ENCODE measurements around the gene APP. TPM values are rescaled to one million over a fixed set of nuclear protein-coding genes. Genes with fewer than 3 reads are reported as not detected.

Gene APP
- total RNA-seq, 3 donors from 2014 or later, result 56.2 to 61.1 (median 60.1) TPM

DNA sequence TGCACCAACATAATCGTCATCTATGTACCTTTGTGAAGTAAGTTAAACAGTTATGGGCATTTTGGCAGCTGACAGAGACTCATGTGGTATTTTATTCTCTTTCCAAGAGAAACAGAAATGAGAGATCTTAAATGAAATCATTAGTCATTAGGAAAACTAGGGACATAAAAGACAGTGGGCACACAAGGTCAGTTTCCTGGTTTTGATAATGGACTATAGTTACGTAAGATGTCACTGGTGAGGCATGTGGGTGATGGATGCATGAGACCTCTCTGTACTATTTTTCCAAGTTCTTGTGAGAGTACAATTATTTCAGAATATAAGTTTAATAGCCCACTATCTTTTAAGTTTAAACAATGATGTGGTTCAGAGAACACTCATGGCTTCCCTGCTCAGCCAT lies 216.9 kb downstream of the APP start:
- Mint-ChIP-seq H3K9me3 (no peaks in the 10 kb centered on the region), H3K27me3 (ENCODE audit: low read depth) (no peaks in the 10 kb centered on the region), H3K36me3 (ENCODE audit: insufficient read depth) (peaks cover 11% of the 10 kb centered on the region), H3K4me1 (ENCODE audit: low read depth) (no peaks in the 10 kb centered on the region), H3K4me3 (no peak overlapping the region)
- DNase-seq (no peak), ATAC-seq (no peak)

DNA sequence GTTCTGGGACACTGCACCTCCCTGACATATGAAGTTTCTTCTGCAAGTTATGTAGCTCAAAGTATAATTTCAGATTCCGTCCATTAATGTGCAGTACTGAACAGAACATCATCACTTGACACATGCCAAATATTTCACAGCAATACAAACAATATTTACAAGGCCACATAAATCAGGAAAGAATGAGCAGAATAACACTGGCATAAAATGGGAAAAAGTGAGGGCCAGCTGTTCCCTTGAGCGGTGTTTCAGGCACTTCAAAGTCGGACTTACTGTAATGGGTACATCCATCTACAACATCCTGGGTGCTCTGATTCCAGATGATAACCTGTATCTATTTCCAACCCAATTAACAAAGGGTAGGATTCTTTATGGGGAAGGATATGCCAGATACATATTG lies 217.4 kb downstream of the APP start:
- no peaks in the 10 kb centered on the region for H3K4me1 Mint-ChIP-seq (ENCODE audit: low read depth)
- no peak overlapping the region for H3K4me3 Mint-ChIP-seq
- ATAC-seq (no peak), DNase-seq (no peak)
- H3K9me3 Mint-ChIP-seq, result no peaks in the 10 kb centered on the region
- peaks cover 11% of the 10 kb centered on the region for H3K36me3 Mint-ChIP-seq (ENCODE audit: insufficient read depth)
- no peaks in the 10 kb centered on the region for H3K27me3 Mint-ChIP-seq (ENCODE audit: low read depth)

DNA sequence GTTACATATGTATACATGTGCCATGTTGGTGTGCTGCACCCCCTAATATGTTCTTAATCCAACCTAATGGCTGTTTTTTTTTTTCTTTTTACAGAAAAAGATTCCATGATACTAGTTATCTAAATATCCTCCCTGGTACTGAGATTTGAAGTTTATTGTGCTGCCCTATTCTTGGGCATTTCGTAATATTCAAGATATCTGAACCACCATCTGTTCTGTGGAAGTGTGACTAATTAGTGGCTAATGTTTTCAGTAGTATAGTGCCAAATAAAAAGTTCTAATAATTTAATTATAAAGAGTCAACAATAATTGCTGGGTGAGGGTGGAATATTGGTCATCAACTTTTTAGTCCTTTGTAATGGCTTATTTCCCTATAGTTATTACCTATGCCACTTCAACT lies 218.3 kb downstream of the APP start:
- H3K4me3 Mint-ChIP-seq, result no peak overlapping the region
- no peaks in the 10 kb centered on the region for H3K9me3 Mint-ChIP-seq
- no peaks in the 10 kb centered on the region for H3K4me1 Mint-ChIP-seq (ENCODE audit: low read depth)
- DNase-seq (no peak), ATAC-seq (no peak)
- peaks cover 11% of the 10 kb centered on the region for H3K36me3 Mint-ChIP-seq (ENCODE audit: insufficient read depth)
- H3K27me3 Mint-ChIP-seq (ENCODE audit: low read depth), result no peaks in the 10 kb centered on the region

DNA sequence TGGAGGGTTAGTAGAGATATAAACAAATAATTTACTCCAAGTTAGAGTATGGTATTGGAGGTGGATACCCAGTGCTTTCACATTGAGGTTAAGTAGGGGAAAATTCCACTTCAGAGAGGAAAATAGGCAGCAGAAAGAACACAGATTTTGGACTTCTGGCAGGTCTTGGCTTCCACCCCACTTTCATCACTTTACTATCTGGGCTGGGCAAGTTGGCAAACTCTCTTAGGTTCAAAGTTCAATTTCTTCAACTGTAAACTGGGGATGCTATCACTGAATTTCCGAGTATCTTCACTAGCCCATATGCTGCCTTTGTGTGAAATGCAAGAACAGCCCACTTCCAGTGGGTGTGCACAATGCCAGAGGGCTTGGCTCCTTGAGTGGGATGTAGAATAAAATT lies 220.9 kb downstream of the APP start:
- Mint-ChIP-seq H3K9me3 (no peaks in the 10 kb centered on the region), H3K27me3 (ENCODE audit: low read depth) (no peaks in the 10 kb centered on the region), H3K4me3 (no peak overlapping the region), H3K4me1 (ENCODE audit: low read depth) (no peaks in the 10 kb centered on the region), H3K36me3 (ENCODE audit: insufficient read depth) (peaks cover 8% of the 10 kb centered on the region)
- DNase-seq (no peak), ATAC-seq (no peak)

DNA sequence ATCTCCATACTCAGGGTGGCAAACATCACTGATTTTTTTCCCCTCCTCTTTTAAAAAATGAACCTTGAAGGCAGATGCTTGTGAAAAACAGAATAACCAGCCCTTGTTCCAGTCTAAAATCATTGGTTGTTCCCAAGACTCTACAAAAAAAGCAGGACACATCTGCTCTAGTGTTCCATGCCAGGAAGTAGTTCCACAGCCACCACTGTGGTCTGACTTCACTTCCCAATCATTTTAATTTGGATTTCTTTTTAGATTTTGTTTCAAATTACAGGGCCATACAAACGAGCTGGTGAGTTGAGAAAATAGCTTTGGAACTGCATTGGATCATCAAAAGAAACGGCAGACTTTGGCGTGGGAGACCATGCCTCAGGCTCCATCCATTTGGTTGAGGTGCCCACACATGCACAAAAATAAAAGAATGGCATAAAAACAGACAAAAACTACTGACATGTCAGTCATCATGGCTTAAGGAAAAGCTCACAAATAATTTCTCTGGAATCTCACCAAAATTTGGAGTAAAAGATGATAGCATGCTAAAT lies 225.8 kb downstream of the APP start:
- no peak for ATAC-seq
- no peaks in the 10 kb centered on the region for H3K9me3 Mint-ChIP-seq
- no peaks in the 10 kb centered on the region for H3K36me3 Mint-ChIP-seq (ENCODE audit: insufficient read depth)
- no peak overlapping the region for H3K4me3 Mint-ChIP-seq
- DNase-seq, result no peak
- H3K4me1 Mint-ChIP-seq (ENCODE audit: low read depth), result no peaks in the 10 kb centered on the region
- H3K27me3 Mint-ChIP-seq (ENCODE audit: low read depth), result no peaks in the 10 kb centered on the region

DNA sequence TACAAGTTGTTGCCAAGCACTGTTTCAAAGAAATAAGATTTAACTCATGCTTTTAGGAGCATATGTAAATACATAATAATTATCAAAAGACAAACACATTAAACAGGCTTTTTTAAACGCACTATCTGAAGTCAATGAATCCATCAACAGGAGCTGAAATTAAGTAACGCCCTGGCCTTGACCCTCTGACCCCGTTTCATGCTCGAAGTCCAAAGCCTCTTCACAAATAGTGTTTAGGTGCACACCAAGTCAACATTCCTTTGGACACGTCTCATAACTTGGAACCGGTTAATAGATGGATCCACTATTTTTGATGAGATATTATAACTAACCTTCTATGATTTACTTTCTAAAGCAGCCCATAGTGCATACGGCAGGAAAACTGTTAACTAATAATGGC lies 226.5 kb downstream of the APP start:
- H3K36me3 Mint-ChIP-seq (ENCODE audit: insufficient read depth), result no peaks in the 10 kb centered on the region
- no peaks in the 10 kb centered on the region for H3K27me3 Mint-ChIP-seq (ENCODE audit: low read depth)
- H3K4me3 Mint-ChIP-seq, result no peak overlapping the region
- no peaks in the 10 kb centered on the region for H3K9me3 Mint-ChIP-seq
- ATAC-seq, result no peak
- H3K4me1 Mint-ChIP-seq (ENCODE audit: low read depth), result no peaks in the 10 kb centered on the region
- DNase-seq, result no peak

DNA sequence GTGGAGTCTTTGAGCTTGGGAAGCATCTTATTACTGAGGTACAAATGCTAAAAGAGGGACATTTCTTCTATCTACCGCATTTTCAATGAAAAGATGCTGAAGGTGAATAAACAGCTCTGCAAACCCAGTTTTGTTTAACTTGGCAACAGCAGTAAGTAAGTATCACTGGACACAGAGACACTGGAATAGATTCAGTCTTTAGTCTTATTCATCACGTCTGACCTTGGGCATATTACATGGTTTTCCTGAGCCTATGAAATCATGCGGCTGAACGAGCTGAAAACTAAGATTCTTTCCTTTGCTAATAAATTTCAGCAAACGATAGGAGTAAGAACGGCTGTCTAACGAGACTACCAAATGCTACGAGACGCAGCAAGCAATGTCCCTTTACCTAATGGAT lies 228.4 kb downstream of the APP start:
- ATAC-seq (no peak), DNase-seq (no peak)
- Mint-ChIP-seq H3K36me3 (ENCODE audit: insufficient read depth) (no peaks in the 10 kb centered on the region), H3K4me1 (ENCODE audit: low read depth) (no peaks in the 10 kb centered on the region), H3K4me3 (no peak overlapping the region), H3K27me3 (ENCODE audit: low read depth) (no peaks in the 10 kb centered on the region), H3K9me3 (no peaks in the 10 kb centered on the region)

DNA sequence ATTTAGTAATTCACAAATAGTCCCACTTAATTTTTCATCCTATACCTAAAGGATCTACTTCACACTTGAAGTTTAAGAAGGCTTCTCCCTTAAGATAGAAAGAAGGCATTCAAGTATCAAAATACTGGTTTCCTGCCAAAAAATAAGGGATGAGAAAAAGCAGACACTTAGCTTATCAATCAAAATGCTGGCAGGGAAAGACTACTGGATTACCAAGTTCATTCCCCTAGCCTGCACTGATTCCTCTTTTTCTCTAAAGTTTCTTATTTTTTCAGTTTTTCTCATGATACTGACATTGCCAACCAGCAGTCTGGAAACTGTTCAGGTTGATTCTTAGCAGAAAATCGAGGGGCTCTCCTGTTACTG lies 231.2 kb downstream of the APP start:
- Mint-ChIP-seq H3K9me3 (no peaks in the 10 kb centered on the region), H3K36me3 (ENCODE audit: insufficient read depth) (no peaks in the 10 kb centered on the region), H3K4me3 (no peak overlapping the region), H3K27me3 (ENCODE audit: low read depth) (no peaks in the 10 kb centered on the region), H3K4me1 (ENCODE audit: low read depth) (no peaks in the 10 kb centered on the region)
- ATAC-seq (no peak), DNase-seq (no peak)

DNA sequence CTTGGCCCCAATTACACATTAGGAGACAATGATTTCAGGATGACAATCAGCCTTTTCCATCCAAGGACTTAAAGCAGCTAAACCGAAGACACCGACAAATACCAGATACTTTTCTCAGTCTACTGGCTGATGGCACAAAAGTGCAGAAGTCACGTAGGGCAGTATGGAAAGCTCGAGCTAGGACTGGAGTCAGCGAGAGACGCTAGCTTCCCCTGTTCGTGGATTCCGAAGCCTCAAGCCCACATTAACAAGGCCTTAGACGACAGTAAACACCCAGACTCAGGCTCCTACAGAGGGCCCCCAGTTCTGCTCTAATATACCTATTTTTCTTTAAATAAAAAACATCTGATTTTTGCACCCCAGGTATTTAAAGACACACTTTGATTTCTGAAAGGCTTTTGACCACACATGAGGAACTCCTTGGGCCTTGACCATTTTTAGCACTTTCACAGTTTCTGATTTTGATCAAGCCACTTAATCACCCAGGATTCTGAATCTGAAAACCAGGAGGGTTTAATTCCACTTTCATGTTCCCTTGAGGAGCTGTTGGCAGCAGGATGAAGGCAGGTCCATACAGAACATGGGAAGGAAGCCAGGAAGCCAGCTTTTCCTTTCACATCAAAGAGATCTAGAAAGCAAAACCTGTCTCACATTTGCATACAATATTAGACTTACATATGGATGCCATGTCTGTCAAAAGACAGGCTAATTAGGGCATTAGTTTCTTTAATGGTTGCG lies 231.7 kb downstream of the APP start:
- no peaks in the 10 kb centered on the region for H3K4me1 Mint-ChIP-seq (ENCODE audit: low read depth)
- ATAC-seq, result no peak
- no peaks in the 10 kb centered on the region for H3K27me3 Mint-ChIP-seq (ENCODE audit: low read depth)
- no peaks in the 10 kb centered on the region for H3K9me3 Mint-ChIP-seq
- no peaks in the 10 kb centered on the region for H3K36me3 Mint-ChIP-seq (ENCODE audit: insufficient read depth)
- DNase-seq, result no peak
- H3K4me3 Mint-ChIP-seq, result no peak overlapping the region

DNA sequence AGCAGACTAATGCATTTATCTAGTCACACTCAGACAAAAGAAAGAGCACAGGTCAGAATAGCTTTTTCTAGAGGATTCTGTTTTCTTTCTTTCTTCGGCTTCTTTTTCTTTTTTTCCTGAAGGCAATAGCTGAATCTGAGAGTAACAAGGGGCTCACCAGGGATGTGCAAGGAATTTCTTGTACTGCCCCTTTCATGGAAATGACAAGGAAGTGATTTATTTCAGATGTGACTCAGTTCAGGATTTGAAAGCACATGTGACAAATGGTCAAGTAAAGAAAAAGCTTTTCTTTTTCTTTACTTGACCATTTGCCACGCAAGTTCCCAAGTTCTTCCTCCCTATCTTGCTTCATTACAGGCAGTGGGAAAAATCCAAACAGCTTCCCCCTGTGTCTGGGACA lies 233.8 kb downstream of the APP start:
- Mint-ChIP-seq H3K9me3 (no peaks in the 10 kb centered on the region), H3K27me3 (ENCODE audit: low read depth) (no peaks in the 10 kb centered on the region), H3K4me3 (no peak overlapping the region), H3K36me3 (ENCODE audit: insufficient read depth) (no peaks in the 10 kb centered on the region), H3K4me1 (ENCODE audit: low read depth) (no peaks in the 10 kb centered on the region)
- DNase-seq, result no peak
- no peak for ATAC-seq

DNA sequence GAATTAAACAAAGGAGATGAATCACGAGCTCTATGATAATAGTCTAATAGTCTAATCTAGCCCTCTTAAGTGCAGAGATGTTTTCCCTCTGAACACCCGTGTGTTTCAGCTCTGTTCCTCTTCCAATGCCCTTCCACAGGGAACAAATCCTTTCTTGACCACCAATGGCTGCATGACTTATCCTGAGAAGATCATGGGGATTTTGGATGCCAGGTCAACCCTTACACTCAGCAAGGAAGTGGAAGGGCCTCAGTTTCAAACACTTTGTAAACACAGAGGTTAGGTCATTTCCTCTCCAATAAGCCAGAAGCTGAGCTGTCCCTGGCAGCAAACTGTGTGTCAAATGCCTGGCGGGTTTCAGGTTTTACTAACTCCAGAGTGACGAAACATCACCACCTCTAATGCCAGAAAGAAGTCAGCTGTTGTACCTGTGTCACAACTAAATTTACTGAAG lies 235.8 kb downstream of the APP start:
- Mint-ChIP-seq H3K27me3 (ENCODE audit: low read depth) (no peaks in the 10 kb centered on the region), H3K4me1 (ENCODE audit: low read depth) (no peaks in the 10 kb centered on the region), H3K36me3 (ENCODE audit: insufficient read depth) (peaks cover 2% of the 10 kb centered on the region), H3K4me3 (no peak overlapping the region), H3K9me3 (no peaks in the 10 kb centered on the region)
- ATAC-seq (no peak), DNase-seq (no peak)

DNA sequence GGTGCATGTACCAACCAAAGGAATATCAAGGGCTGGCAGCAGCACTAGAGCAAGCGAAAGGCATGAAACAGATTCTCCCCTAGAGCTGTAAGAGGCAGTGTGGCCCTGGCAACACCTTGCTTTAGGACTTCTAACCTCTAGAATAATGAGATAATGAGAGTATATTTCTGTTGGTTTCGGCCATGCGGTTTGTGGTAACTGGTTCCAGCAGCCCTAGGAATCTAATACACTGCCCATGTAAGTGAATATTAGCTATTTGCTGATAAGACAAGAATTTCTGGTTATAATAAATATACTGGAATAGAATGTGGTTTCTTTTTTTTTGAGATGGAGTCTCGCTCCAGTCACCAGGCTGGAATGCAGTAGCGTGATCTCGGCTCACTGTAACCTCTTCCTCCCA lies 236.4 kb downstream of the APP start:
- Mint-ChIP-seq H3K4me3 (no peak overlapping the region), H3K27me3 (ENCODE audit: low read depth) (no peaks in the 10 kb centered on the region), H3K9me3 (no peaks in the 10 kb centered on the region), H3K36me3 (ENCODE audit: insufficient read depth) (peaks cover 2% of the 10 kb centered on the region), H3K4me1 (ENCODE audit: low read depth) (no peaks in the 10 kb centered on the region)
- DNase-seq, result no peak
- ATAC-seq, result no peak

DNA sequence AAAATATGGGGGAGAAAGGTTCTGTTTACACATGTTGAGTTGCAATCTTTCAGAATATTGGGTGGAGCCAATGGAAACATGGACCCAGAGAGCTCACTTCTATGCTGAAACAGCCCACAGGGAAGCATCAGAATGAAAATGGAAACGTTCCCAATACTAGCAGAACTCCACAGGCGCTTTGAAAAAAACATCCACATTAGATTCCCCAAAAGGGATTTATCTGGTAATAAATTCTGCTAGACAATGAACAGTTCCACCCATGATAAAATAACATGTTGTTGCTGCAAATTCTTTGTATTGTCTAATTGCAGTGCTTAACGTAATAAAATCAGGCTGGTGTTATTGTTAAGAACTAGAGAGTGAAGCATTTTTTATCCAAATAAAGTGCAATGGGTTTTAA lies 238.8 kb downstream of the APP start:
- DNase-seq, result no peak
- H3K27me3 Mint-ChIP-seq (ENCODE audit: low read depth), result no peaks in the 10 kb centered on the region
- ATAC-seq, result no peak
- H3K4me1 Mint-ChIP-seq (ENCODE audit: low read depth), result no peaks in the 10 kb centered on the region
- H3K4me3 Mint-ChIP-seq, result no peak overlapping the region
- no peaks in the 10 kb centered on the region for H3K9me3 Mint-ChIP-seq
- H3K36me3 Mint-ChIP-seq (ENCODE audit: insufficient read depth), result peaks cover 2% of the 10 kb centered on the region

DNA sequence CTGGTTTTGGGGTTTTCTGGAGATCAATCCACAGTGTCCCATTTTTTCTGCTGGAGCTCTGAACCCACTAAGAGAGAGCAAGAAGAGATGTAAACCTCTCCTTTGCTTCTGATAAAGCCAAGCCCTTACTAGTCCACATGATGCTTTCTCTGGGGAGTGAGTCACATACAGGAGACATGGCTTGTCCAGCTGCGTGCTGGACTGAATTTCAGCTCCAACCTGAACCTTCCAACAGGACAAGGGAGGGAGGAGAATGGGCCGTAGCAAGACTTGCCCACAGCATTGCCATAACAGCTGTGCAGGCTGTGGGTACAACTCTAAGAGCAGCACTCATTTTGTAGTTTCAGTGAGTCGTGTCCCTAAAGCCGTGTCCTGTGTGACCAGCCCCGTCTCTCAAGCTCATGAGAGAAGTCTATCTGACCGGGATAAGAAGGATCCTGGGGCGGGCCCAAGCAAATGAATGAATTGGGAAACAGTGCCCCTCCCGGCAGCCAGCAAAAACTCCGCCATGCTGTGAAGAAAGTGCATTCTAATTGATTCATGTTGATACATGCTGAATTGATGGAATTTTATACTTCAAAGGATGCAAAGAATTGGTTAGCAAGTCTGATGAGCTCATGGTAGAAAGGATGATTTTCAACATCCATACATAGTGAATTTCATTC lies 240.6 kb downstream of the APP start:
- Mint-ChIP-seq H3K27me3 (ENCODE audit: low read depth) (no peaks in the 10 kb centered on the region), H3K36me3 (ENCODE audit: insufficient read depth) (peaks cover 5% of the 10 kb centered on the region), H3K4me3 (no peak overlapping the region), H3K9me3 (no peaks in the 10 kb centered on the region), H3K4me1 (ENCODE audit: low read depth) (no peaks in the 10 kb centered on the region)
- ATAC-seq (no peak), DNase-seq (no peak)

DNA sequence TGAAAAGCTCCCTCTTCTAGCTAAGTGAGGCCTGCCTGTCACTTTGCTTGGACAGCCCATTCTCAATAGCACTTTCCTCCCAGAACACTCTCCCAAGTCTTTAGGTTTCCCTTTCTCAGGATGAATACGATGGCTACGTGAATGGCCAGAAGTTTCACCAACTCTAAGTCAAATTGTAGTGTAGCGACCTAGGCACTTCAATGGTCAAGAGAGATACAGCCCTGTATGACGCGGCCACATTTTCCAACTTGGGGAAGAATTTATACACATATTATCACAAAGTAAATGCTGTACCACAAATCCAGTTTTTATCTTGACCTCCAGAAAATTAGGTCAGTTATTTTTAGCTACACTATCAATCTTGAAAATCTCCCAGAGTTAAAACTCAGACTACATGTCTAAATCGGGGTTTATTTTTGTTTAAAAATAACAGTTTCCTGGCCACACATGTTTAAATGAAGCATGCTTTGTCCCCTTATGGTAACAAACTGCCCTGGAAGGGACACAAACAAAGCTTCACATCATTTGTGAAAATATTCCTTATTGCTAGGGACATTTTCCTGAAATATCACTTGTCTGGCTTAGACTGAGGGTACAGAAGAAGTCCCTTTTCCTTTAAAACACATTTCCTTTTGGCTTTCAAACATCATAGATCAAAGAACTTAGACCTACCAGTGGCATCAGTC lies 243.2 kb downstream of the APP start:
- Mint-ChIP-seq H3K4me1 (ENCODE audit: low read depth) (no peaks in the 10 kb centered on the region), H3K27me3 (ENCODE audit: low read depth) (no peaks in the 10 kb centered on the region), H3K36me3 (ENCODE audit: insufficient read depth) (peaks cover 6% of the 10 kb centered on the region), H3K9me3 (no peaks in the 10 kb centered on the region), H3K4me3 (no peak overlapping the region)
- DNase-seq, result no peak
- ATAC-seq, result no peak

Measured in activated T-cell treated with anti-CD3 and anti-CD28 coated beads, Interleukin-2, amount 50 U/mL, for 4 hours (primary cell).